ENCODE results near the gene IFT74. TPM values are rescaled to one million over a fixed set of nuclear protein-coding genes. Genes with fewer than 3 reads are reported as not detected.

Gene IFT74
- total RNA-seq, 2 experiments from 2014 or later = 3.4 to 10.2 TPM

DNA sequence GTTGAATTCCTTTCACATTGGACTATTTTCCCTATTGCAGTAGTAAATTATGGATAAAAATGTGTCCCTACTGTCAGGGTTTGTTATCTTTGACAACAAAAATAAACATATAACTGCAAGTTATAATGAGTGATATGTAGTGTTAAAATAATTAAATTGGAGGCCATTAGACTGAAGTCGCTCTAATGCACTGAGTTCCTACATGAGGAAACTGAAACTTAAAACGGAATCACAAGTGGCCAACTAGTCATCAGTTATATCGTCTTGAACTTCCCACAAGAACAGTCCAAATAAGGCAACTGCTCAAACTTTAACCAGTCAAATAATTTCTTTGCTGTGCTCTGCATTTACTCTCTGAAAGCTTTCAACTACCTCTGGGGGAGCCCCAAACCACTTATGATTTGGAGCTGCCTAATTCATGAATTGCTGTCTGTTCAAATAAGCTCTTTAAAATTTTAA, 2.1 kb upstream of the IFT74 start:
- intact Hi-C loops (cut with micrococcal nuclease; ENCODE audit: unreplicated experiment) = no loop called here
- no peaks in the 10 kb centered on the region for H4K20me1 ChIP-seq (ENCODE audit: insufficient read depth, low read length)
- no peak overlapping the region for H3K27ac ChIP-seq (ENCODE audit: low read depth, low read length, poor library complexity, severe bottlenecking)
- BruUV-seq (replicated peaks) = no TSS peak
- H3K79me2 ChIP-seq (ENCODE audit: insufficient read depth, low read depth, low read length) = no peaks in the 10 kb centered on the region
- no peaks in the 10 kb centered on the region for H3K9me2 ChIP-seq (ENCODE audit: insufficient read depth, low read length)
- peak overlapping the region; percentile 29; the same call in 1 of the 2 replicates for H2AFZ ChIP-seq (ENCODE audit: low read length)
- CTCF ChIA-PET (ENCODE audit: unreplicated experiment) = no interaction called here
- H3K9me3 ChIP-seq (ENCODE audit: low read length) = no peaks in the 10 kb centered on the region
- peaks cover 13% of the 10 kb centered on the region for H3K4me1 ChIP-seq (ENCODE audit: insufficient read depth, low read length, poor library complexity, severe bottlenecking)
- no peak overlapping the region for H3K4me2 ChIP-seq (ENCODE audit: low read length)
- H3K4me3 ChIP-seq (ENCODE audit: low read depth, low read length, poor library complexity, severe bottlenecking) = no peak overlapping the region
- POLR2A ChIA-PET = interaction anchor here (0.5 kb wide), 1 partner anchor 149 kb away, joined by 3 read pairs; no protein-coding TSS in a partner anchor
- no peaks in the 10 kb centered on the region for H3K36me3 ChIP-seq (ENCODE audit: insufficient read depth, low read length)
- DNase-seq (ENCODE audit: low spot score) = no peak
- no peak for TF ChIP-seq EZH2phosphoT487 (IDR thresholded peaks at IDR 0.05; ENCODE audit: borderline replicate concordance, low read depth, low read length)
- no peak for TF ChIP-seq CTCF (conservative IDR thresholded peaks at IDR 0.05; ENCODE audit: low read length)

- no TSS peak for BruUV-seq (replicated peaks)
- Histone ChIP-seq H3K4me1 (ENCODE audit: insufficient read depth, low read length, poor library complexity, severe bottlenecking) (peaks cover 13% of the 10 kb centered on the region), H3K79me2 (ENCODE audit: insufficient read depth, low read depth, low read length) (no peaks in the 10 kb centered on the region), H2AFZ (ENCODE audit: low read length) (peak overlapping the region; percentile 91), H3K4me3 (ENCODE audit: low read depth, low read length, poor library complexity, severe bottlenecking) (peak overlapping the region; percentile 68), H3K36me3 (ENCODE audit: insufficient read depth, low read length) (no peaks in the 10 kb centered on the region), H3K27ac (ENCODE audit: low read depth, low read length, poor library complexity, severe bottlenecking) (no peak overlapping the region), H3K9me3 (ENCODE audit: low read length) (no peaks in the 10 kb centered on the region), H3K9me2 (ENCODE audit: insufficient read depth, low read length) (no peaks in the 10 kb centered on the region), H3K4me2 (ENCODE audit: low read length) (peak overlapping the region; percentile 66), H4K20me1 (ENCODE audit: insufficient read depth, low read length) (no peaks in the 10 kb centered on the region)
- CTCF ChIA-PET (ENCODE audit: unreplicated experiment) = no interaction called here
- intact Hi-C loops (cut with micrococcal nuclease; ENCODE audit: unreplicated experiment) = no loop called here
- TF ChIP-seq EZH2phosphoT487 (IDR thresholded peaks at IDR 0.05; ENCODE audit: borderline replicate concordance, low read depth, low read length) = no peak
- no peak for TF ChIP-seq CTCF (conservative IDR thresholded peaks at IDR 0.05; ENCODE audit: low read length)
- POLR2A ChIA-PET = interaction anchor here (0.7 to 1.1 kb wide), 4 partner anchors 8 to 1715 kb away, joined by 3 to 7 read pairs (median 4); partner anchors contain the start of gene PLAA
- DNase-seq (ENCODE audit: low spot score) = peak; percentile 7
These were observed 849 bp upstream of the IFT74 start for GRCh38 chr9:26955222-26955903.

DNA sequence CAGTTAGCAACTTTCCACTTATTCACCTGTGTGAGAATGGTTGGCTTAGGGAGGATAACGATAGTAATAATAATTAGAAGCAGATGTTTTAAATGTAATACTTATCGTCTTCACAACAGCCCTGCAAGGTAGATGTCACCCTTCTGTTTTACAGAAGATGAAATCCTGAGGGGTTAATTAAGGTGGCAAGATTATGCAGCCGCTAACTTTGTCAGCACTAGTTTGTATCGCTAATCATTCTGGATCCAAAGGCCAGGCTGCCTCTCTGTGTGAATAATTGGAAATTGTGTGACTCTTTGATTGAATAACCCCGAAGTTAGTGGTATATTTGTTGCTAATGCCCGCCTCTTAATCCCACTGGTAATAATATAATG, 635 bp downstream of the IFT74 start:
- DNase-seq (ENCODE audit: low spot score) = no peak
- Histone ChIP-seq H3K4me2 (ENCODE audit: low read length) (peak overlapping the region; percentile 66), H4K20me1 (ENCODE audit: insufficient read depth, low read length) (no peaks in the 10 kb centered on the region), H3K9me3 (ENCODE audit: low read length) (no peaks in the 10 kb centered on the region), H3K4me3 (ENCODE audit: low read depth, low read length, poor library complexity, severe bottlenecking) (peak overlapping the region; percentile 68), H3K36me3 (ENCODE audit: insufficient read depth, low read length) (no peaks in the 10 kb centered on the region), H3K4me1 (ENCODE audit: insufficient read depth, low read length, poor library complexity, severe bottlenecking) (peaks cover 13% of the 10 kb centered on the region), H3K27ac (ENCODE audit: low read depth, low read length, poor library complexity, severe bottlenecking) (no peak overlapping the region), H2AFZ (ENCODE audit: low read length) (peak overlapping the region; percentile 91), H3K9me2 (ENCODE audit: insufficient read depth, low read length) (no peaks in the 10 kb centered on the region), H3K79me2 (ENCODE audit: insufficient read depth, low read depth, low read length) (no peaks in the 10 kb centered on the region)
- TF ChIP-seq EZH2phosphoT487 (IDR thresholded peaks at IDR 0.05; ENCODE audit: borderline replicate concordance, low read depth, low read length) (no peak), CTCF (conservative IDR thresholded peaks at IDR 0.05; ENCODE audit: low read length) (no peak)
- intact Hi-C loops (cut with micrococcal nuclease; ENCODE audit: unreplicated experiment) = no loop called here
- CTCF ChIA-PET (ENCODE audit: unreplicated experiment) = no interaction called here
- BruUV-seq (replicated peaks) = no TSS peak
- POLR2A ChIA-PET = no interaction called here

Measured in OCI-LY7 (cell line).